Hematopoietic multipotent progenitor cell treated with erythropoietin and hydrocortisone succinate and interleukin-3 and kit ligand, for 4 days (in vitro differentiated cells): ENCODE data around the gene AGRN.
"Not testable (repeated sequence)": the region's sequence is repeated elsewhere in the genome, so short reads cannot be mapped to it uniquely, and the experiment has no call there.

Source experiments
- DNase-seq: peaks from one replicate; pipeline ENCODE4 v3.0.0-alpha.2; 2015

AGRN gene

GRCh38 chr1:1067860-1068516 is 48.1 kb downstream of the AGRN start:
- no peak for DNase-seq

- no peak for DNase-seq
Observed at GRCh38 chr1:1068517-1069055, 48.7 kb downstream of the AGRN start.

GRCh38 chr1:1069056-1069710 is 49.3 kb downstream of the AGRN start:
- peak; percentile 79 for DNase-seq

- DNase-seq, result no peak
Observed at GRCh38 chr1:1069711-1070676, 50.1 kb downstream of the AGRN start.

GRCh38 chr1:1071486-1072298 is 51.8 kb downstream of the AGRN start:
- no peak for DNase-seq

- no peak for DNase-seq
Observed at GRCh38 chr1:1072299-1072848, 52.5 kb downstream of the AGRN start.

- DNase-seq, result no peak
Observed at GRCh38 chr1:1072849-1073742, 53.2 kb downstream of the AGRN start.

- DNase-seq, result no peak
Observed at GRCh38 chr1:1073743-1074587, 54.0 kb downstream of the AGRN start, which contains the start of gene RNF223. TSS of gene RNF223 (minus strand) at chr1:1074306. CDS start at chr1:1072566, 1,740 bp downstream.

GRCh38 chr1:1074631-1075147 is 54.8 kb downstream of the AGRN start:
- no peak for DNase-seq

GRCh38 chr1:1075148-1075935 is 55.4 kb downstream of the AGRN start:
- no peak for DNase-seq

- DNase-seq, result not testable (repeated sequence)
Observed at GRCh38 chr1:1077396-1077795, 57.5 kb downstream of the AGRN start.

GRCh38 chr1:1079408-1080121 is 59.6 kb downstream of the AGRN start:
- peak; percentile 68 for DNase-seq

GRCh38 chr1:1080122-1080757 is 60.3 kb downstream of the AGRN start:
- DNase-seq, result peak; percentile 54

- DNase-seq, result no peak
Observed at GRCh38 chr1:1080951-1081310, 61.0 kb downstream of the AGRN start.

- no peak for DNase-seq
Observed at GRCh38 chr1:1081311-1082238, 61.7 kb downstream of the AGRN start.

- DNase-seq, result no peak
Observed at GRCh38 chr1:1082239-1082775, 62.4 kb downstream of the AGRN start.
